ENCODE measurements around the gene TEPSIN.
"Not testable (repeated sequence)": the region's sequence is repeated elsewhere in the genome, so short reads cannot be mapped to it uniquely, and the experiment has no call there.

Gene TEPSIN

DNA sequence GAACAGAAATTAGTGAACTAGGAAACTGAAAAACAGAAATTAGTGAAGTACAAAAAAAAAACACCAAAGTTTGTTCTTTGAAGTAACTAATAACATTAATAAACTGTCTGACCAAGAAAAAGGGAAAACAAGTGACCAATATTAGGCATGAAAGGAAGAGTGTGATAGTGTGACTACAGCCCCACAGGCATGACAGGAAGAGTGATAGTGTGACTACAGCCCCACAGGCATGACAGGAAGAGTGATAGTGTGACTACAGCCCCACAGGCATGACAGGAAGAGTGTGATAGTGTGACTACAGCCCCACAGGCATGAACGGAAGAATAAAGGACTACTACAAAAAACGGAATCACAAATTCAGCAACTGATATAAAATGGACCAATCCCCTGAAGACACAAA lies 11.2 kb downstream of the TEPSIN start:
- intact Hi-C loops (cut with DNase I); DNase-seq: not testable (repeated sequence)

DNA sequence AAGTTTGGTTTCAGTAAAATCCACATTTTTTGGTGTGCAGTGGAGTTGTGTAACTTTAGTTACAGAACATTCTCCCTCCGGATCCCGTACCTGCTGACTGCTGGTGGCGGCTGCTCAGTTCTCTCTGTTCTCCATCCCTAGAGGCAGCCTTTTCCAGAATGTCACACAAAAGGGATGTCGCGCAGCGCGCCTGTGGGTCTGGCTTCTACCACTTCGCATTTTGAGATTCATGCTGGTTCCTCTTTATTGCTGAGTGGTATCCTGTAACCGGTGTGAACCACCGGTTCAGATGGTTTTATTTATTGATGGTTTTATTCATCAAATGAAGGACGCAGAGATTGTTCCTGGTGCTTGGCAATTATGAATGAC lies 15.1 kb downstream of the TEPSIN start:
- intact Hi-C loops (cut with DNase I) = no loop called here
- peak in 1 of 10 donors; percentile 88 for DNase-seq

DNA sequence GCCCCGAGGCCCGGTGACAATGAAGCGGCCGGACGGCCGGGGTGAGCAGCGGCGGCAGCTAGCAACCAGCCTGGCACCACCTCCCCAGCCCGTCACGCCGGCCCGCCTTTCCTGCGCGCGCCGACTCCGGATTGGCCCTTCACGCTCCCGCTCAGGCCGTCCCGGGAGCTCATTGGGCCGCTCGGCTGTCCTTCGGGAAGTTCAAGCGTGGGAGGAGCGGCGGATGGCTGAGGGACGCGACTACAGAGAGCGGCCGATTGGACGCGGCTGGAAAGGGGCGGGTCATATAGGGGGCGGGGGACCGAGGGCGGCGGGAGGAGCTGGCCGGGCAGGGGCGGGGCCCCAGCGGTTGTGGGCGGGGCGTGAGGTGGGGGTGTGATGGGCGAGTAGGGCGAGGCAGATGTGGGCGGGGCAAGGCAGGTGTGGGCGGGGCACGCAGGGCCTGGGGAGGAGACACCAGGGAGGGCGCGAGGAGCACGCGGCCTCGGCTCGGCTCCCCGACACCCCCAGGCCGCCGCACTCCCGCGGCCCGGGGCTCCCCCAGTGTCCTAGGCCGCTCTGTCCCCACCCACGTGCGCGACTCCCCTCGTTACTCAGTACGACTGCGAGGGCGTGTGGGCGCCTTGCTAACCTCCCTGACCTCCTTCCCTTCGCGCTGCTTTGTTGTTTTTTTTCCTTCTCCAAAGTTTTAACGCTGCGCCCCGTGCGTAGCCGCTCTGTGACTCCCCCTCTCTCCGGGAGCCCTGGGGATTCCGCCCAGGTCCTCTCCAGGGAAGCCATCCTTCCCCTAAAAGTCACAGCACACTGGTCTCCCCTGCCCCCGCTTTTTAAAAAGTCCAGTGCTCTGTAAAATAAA lies 15.7 kb downstream of the TEPSIN start, which contains the start of gene CEP131:
TSS of gene CEP131 (minus strand) at position 60 of the 856 bp plus-strand sequence. CDS start 2,909 bp downstream, outside the sequence.
- peak; percentile 97 to 100 (median 99) for DNase-seq
- intact Hi-C loops (cut with DNase I) = no loop called here

DNA sequence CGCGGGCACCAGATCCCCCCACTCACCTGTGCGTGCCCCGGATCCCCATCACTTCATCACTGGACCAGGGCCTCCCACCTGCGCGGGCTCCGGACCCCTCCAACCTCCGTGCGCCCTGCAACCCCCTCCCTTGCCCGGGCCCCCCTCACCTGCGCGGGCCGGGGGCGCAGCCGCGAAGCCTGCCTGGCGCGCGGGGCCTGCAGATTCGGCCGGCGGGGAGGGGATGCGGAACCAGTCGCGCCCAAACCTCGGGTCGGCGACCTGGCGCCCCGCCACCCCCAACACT lies 16.3 kb downstream of the TEPSIN start:
- no peak for DNase-seq
- intact Hi-C loops (cut with DNase I) = no loop called here

DNA sequence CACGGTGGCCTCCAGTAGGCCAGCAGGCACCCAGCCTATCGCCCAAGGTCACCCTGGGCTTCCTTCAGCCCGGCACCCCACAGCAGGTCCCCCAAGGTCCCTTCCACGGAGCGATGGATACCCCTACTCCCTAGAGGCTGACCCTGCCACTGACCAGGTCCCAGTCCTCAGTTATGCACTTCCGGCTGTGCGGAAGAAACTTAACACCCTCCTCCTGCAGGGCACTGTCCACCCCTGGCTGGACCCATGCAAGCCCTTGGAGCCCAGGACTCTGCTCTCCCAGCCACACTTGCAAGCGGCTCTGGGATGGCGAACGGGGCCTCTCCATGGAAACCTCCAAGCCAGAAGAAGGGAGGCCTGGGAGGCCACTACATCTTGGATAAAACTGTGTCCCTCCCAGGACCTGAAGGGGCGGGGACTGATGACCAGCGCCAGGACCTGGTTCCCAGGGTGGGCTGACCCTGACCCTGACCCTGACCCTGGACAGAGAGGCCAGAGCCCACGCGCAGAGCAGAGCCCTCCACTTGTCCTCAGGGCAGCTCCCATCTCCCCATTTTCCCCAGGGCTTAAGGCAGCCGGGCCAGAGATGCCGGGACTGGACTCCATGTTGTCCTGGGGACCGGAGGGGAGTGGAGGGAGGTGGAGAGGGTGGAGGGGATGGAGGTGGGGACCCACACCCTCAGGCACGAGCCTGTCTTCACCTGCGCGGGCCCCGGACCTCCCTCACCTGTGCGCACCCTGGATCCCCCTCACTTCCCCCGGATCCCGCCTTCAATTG lies 16.8 kb downstream of the TEPSIN start:
- intact Hi-C loops (cut with DNase I) = no loop called here

DNA sequence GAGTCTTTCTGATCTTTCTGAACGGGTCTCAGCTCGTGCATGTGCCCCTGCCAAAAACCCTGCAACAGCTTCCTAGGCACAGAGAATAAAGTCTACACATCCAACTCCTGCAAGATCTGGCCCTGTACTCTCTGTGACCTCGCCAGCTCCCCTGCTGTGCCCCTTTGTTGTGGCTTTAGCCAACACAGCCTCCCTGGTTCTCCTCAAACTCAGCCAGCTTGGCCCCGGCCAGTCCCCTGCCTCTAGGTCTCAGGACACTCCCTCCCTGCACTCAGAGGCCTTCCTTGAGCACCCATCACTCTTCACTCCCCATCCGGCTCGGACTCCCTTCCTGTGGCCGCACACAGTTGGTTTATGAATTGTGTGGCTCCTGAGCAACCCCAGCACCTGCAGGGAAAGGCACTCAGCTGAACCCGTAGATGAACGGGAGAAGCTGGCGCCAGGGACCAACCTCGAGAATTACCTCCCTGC lies 17.4 kb downstream of the TEPSIN start:
- DNase-seq = no peak
- intact Hi-C loops (cut with DNase I) = no loop called here

More for the DNA sequence above, 16.8 kb downstream of the TEPSIN start:
- peak in 1 of 10 donors; percentile 79 for DNase-seq

DNA sequence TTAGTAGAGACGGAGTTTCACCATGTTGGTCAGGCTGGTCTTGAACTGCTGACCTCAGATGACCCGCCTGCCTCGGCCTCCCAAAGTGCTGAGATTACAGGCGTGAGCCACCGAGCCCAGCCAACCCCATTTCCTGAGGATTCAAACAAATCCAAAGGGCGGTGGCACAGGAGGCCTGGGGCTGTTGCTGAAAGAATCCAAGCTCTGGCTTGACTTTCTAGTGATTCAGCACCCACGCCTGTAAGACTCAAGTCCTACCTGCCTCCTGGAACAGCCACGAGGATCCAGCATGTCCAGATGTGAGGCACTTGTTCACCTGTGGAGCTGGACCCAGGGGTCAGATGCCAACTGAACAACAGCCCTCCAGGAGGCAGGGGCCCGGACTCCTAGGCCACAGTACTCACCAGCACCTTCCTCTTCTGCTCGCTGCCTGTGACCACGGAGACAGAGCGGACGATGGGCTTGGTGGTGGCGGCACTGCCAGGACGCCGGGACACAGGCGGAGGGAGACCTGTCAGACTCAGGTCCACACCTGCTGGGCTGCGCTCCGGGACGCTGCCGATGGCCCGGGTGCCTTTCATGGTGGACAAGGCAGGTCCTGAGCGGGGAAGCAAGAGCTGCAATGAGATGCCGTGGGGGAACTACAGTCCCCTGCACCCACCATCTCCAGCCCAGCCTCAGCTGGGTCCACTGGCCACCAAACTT lies 19.2 kb downstream of the TEPSIN start:
- intact Hi-C loops (cut with DNase I) = no loop called here
- DNase-seq = peak in 1 of 10 donors; percentile 84

DNA sequence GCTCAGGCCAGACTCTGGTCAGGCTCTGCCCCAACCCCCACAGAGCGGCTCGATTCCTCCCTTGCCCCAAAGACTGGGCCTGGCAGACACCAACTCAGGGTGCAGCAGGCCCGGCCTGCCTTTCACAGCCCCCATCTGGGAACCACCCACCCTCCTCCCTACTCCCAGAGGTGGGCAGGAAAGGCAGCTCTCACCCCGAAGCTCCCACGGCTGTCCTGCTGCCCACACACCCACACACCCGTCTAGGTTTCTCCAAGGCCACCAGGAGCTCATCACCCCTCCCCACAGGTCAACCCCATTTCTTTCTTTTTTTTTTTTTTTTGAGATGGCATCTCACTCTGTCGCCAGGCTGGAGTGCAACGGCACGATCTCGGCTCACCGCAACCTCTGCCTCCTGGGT lies 19.9 kb downstream of the TEPSIN start:
- intact Hi-C loops (cut with DNase I) = no loop called here
- DNase-seq = peak in 1 of 10 donors; percentile 68

DNA sequence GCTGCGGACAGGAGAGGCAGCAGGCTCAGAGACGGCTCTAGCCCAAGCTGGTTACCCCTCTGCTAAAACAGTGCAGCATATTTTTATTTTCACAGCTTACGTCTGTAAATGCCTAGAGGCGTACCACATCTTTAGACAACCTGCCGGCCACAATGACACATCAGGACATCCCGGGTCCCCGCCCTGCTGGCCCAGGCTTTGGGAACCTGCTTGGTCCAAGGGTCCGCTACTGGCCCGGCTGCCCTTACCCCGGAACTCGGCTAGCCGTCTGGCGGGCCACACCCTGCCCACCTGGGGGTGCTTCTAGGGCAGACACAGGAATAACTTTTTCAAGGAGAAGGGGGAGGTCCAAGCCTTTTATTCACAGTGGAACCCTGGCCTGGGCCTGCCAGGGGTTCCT lies 20.4 kb downstream of the TEPSIN start:
- intact Hi-C loops (cut with DNase I) = no loop called here
- DNase-seq = peak in 1 of 10 donors; percentile 66

DNA sequence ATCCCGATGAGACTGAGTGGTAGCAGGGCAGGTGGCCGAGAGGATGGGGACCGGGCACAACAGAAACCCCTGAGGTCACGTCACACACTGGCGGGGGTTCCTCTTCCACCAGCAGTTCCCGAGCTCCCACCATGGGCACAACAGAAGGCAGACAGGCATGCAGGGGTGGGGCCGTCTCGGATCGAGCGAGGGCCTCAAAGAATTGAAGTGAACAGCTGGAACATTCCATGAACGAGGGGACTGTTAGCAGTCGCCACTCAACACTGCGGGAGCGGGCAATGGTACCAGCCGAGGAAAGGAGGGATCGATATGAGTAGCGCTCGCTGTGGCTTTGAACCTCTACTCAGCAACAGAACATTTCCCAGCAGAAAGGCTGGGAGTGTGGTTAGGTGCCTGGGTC lies 21.4 kb downstream of the TEPSIN start:
- intact Hi-C loops (cut with DNase I) = no loop called here
- DNase-seq = peak in 1 of 10 donors; percentile 77

DNA sequence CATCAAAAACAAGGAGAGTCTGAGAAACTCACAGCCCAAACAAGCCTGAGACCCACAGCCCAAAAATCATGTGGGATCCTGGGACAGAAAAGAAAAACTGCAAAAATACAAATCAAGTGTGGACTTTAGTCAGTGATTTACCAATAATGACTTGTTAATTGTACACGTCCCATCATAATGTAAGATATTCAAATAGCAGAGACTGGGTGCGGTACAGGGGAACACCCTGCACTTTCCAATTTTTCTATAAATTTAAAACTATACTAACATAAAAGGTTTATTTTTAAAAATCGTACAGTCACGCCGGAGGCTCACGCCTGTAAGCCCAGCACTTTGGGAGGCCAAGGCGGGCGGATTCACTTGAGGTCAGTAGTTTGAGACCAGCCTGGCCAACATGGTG lies 24.9 kb downstream of the TEPSIN start:
- intact Hi-C loops (cut with DNase I) = no loop called here

DNA sequence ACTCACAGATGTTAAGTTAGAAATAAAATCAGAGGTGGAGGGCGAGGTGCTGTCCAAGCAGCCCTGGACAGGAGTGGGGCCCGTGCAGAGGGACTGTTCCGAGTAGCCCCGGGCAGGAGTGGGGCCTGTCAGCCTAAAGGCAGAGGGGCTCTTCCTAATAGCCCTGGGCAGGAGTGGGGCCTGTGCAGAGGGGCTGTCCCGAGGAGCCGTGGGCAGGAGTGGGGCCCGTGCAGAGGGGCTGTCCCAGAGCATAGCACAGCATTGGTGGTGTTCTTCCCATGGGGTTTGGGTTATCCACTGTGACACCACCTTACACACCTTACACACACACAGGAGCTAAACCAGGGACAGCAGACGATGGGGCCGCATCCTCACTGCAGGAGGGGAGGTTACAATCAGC lies 26.5 kb downstream of the TEPSIN start:
- DNase-seq = peak in 1 of 10 donors; percentile 58
- intact Hi-C loops (cut with DNase I) = no loop called here

More for the DNA sequence above, 24.9 kb downstream of the TEPSIN start:
- no peak for DNase-seq

DNA sequence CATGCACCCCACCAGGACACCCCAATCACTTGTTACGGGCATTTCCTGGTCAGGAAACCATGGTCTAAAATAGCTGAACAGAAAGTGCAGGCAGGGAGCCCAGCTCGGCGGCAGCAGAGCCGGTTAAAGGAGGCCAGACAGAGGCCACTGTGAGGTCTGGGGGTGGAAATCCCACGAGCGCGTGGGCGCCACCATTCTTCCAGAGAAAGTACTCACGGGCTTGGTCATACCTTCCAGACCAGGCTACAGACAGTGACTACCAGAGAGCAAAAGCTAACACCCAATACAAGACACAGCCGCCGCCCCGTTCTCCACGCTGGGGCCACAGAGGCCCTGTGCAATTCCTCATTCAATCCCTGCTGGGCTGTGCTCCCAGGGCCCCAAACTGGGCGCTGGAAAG lies 28.0 kb downstream of the TEPSIN start:
- peak in 1 of 10 donors; percentile 70 for DNase-seq
- intact Hi-C loops (cut with DNase I) = no loop called here

DNA sequence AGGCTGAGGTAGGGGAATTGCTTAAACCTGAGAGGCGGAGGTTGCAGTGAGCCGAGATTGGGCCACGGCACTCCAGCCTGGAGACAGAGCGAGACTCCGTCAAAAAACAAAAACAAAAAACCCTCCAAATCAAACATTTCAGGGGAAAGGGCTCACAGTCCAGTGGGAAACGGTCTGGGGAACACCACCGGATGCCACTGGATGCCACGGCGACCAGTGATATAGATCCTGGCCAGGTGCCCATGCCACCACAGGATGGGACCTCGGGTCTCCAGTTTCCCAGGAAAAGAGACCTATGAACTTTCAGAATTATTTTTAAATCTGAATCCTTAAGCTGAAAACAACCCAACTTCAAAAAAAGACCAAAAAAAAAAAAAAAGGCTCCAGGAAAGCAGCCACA lies 28.4 kb downstream of the TEPSIN start:
- intact Hi-C loops (cut with DNase I) = no loop called here

DNA sequence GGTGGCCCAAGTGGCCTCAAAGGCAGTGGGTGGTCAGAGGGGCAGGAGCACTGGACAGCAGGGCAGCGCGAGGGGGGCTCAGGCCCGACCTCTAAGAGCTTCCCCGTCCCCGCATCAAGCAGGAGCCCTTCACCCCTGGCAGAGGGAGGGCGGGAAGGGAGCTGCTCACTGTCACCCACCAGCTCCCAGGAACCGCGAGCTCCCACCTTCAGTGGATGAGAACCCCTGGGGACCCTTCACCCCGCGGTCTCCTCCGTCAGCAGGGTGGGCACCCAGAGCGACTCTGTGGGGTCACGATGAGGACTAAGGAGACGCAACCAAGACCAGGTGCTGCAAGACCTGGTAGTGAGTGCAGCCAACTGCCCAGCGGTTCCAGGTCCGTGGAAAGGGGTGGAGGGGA lies 29.7 kb downstream of the TEPSIN start:
- peak in 1 of 10 donors; percentile 38 for DNase-seq
- intact Hi-C loops (cut with DNase I) = no loop called here

More for the DNA sequence above, 28.4 kb downstream of the TEPSIN start:
- DNase-seq = peak in 1 of 10 donors; percentile 24

DNA sequence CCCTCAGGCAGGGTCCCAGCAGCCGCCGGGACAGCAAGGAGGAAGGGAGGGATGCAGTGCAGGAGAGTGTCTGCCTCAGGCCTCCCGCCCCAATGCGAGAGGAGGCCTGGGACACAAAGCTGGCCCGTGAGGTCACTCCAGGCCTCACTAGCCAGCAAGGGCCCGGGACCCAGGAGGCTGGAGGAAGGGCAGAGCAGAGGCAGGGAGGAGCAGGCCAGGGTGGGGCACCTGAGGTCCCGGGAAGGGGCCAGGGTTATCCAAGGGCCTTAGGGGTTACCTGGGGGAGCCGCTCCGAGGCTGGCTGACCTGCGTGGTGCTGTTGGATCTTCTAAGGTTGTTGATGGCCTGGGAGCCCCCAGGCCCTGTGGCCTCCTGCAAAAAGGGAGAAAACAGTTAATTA lies 30.2 kb downstream of the TEPSIN start:
- intact Hi-C loops (cut with DNase I) = no loop called here

DNA sequence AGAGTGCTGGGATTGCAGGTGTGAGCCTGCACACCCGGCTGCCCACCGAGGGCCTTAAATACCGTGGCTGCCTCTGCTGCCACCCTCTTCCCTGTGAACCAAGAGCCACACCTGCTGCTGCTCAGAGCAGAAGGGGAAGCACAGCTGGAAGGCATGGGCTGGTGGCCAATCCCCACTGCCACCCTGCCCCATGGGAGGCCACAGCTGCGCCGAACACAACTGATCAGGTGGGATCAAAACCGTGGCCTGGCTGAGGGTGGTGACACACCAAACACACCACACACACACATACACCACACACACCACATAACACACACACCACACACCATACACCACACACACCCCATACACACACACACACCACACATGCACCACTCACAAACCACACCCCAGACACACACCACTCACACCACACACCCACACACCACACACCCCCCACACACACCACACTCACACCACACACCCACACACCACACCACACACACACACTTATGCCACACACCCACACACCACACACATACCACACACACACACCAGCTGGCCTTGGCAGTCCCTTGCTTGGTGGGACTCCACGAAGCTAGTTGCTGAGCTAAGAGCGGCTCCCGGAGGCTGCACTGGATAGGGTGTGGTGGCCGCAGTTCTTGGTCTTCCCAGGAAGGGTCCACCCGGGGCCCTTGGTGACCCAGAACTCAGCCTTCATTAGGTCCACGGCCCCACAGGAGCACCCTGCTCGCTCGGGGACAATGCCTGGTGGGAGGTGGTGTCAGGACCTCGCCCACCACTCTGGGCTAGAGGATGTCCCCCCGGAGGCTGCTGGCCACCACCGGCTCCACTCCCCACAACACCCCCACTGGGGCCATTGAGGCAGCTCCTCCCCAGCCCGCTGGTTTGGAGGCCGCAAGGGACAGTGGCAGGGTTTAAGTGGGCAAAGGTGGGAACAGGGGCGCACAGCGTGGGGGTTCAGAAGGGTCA lies 31.0 kb downstream of the TEPSIN start:
- intact Hi-C loops (cut with DNase I) = no loop called here
- DNase-seq = peak in 1 of 10 donors; percentile 81

More for the DNA sequence above, 30.2 kb downstream of the TEPSIN start:
- DNase-seq = peak in 1 of 10 donors; percentile 71

DNA sequence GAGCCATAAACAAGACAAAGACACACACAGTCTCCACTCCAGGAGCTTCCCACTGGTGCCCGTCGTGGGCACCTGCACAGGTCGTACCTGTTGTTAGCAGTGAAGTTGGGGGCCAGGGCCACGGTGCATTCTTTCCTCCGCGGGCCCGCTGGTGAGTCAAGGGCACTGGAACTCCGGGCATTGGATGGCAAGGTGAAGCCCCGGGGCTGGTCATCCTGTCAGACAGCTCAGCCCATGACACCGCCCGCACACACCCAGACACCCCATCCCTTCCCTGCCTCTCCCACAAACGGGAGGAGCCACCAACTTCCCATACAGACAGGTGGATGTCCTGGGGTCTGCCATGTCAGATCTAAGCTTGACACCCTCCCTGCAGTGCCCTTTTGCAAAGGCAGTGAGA lies 32.2 kb downstream of the TEPSIN start:
- intact Hi-C loops (cut with DNase I) = no loop called here

DNA sequence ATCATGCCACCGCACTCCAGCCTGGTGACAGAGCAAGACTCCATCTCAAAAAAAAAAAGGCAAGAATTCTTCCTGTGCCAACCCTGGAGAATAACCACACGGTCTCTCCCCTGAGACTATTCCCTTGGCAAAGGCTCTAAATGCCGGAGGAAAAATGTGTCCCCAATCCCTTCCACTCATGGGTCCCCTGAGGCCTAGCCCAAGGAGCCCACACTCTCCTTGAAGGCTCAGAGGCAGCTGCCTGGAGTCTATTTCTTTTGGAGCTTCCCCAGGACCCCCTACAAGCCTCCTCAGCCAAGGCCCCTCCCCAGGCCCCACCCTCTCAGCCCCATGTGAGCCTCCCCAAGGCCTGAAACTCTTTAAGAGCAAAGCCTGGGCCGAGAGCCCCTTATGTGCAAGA lies 32.7 kb downstream of the TEPSIN start:
- peak in 1 of 10 donors; percentile 19 for DNase-seq
- intact Hi-C loops (cut with DNase I) = no loop called here

More for the DNA sequence above, 32.2 kb downstream of the TEPSIN start:
- DNase-seq = peak in 1 of 10 donors; percentile 67
